ENCODE results near the gene CRYGS. TPM values are rescaled to one million over a fixed set of nuclear protein-coding genes. Genes with fewer than 3 reads are reported as not detected.
"Not testable (repeated sequence)": the region's sequence is repeated elsewhere in the genome, so short reads cannot be mapped to it uniquely, and the experiment has no call there.

CRYGS gene
- 1 to 10 TPM; 5.3 to 8.0 (median 5.4) TPM for polyA plus RNA-seq (ENCODE audit: insufficient read length in 4 of 4)

DNA sequence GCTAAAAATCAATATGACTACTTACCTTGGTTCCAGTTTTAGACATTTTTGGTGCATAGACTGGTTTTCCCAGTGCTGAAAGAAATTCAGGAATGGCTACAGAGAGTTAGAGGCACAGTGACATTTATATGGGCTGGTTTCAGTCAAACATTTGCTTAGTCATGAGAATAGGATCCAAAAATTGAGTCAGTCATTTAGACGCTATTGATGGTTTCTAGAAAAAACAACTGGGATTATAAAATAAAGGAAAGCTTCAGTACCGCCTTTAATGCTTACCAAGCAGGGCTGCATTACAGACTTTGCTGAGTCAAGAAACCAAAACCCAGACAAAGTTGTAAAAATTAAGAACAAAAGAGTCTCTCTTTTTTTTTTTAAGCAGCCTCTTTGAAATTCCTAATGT lies at the start of gene CRYGS:
CRYGS (minus strand) TSS at position 100 of the 400 bp plus-strand sequence; CDS start at position 46, 54 bp downstream.
- no peak for DNase-seq (ENCODE audit: low read depth in 4 of 4, low spot score in 3 of 4)

DNA sequence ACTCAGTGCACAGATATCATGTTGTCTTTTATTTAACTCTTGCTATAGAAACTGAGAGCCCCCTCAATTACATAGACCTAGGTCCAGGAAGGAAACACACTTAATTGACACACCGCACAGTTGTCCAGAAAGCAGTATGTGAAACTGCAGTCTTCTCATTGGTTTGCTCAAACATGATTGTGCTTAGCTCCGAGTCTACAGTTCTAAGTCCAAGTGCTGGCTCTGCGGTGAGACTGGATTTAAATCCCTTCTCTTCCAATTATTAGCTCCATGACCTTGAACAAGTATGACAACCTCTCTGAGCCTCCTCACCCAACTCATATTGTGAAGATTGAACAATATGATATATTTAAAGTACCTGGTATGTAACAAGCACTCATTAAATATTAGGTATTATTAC lies 49.7 kb upstream of the CRYGS start:
- no peak for DNase-seq (ENCODE audit: low read depth in 4 of 4, low spot score in 3 of 4)

DNA sequence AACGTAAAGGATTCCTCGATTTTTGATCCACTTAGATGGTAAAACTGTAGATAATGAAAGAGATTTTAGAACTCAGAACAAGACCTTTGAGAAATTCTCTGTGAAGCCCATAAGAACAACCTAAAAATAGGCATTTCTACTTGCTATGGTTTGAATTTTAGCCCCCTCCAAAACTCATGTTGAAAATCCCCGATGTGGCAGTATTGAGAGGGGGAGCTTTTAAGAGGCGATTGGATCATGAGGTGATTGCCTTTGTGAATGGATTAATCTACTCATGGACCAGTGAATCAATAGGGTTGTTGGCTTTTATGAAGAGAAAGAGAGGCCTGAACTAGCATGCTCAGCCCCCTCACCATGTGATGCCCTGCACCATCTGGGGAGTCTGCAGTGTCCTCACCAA lies 48.5 kb upstream of the CRYGS start:
- no peak for DNase-seq (ENCODE audit: low read depth in 4 of 4, low spot score in 3 of 4)

DNA sequence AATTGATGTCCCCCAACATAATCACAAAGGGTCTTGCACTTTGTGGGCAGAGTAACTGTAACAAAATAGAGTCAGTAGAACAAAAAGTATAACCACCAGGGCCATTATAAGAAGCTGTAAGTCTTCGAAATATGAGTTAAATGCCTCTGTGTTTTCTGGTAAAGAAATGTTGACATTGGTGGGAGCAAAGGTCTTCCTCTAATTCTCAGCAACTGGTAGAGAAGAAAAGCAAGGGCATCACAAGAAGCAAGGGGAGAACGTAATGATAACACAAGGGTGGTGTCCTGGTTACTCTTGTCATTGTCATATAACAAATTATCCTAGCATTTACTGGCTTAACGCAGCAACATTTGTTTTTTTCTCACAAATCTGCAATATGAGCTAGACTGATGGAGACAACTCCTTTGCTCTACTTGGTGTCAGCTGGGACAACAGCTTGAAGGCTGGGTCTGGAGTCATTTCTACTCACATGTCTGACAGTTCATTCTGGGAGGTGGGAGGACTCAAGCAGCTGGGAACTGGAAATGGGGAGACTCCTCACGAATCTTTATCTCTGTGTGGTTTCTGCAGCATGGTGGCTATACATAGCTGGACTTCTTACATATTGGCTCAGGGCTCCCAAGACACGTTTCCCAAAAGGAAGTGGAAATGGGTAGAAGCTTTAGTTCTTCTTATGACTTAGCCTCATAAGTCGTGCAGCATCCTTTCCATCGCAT lies 46.6 kb upstream of the CRYGS start:
- no peak for DNase-seq (ENCODE audit: low read depth in 4 of 4, low spot score in 3 of 4)

DNA sequence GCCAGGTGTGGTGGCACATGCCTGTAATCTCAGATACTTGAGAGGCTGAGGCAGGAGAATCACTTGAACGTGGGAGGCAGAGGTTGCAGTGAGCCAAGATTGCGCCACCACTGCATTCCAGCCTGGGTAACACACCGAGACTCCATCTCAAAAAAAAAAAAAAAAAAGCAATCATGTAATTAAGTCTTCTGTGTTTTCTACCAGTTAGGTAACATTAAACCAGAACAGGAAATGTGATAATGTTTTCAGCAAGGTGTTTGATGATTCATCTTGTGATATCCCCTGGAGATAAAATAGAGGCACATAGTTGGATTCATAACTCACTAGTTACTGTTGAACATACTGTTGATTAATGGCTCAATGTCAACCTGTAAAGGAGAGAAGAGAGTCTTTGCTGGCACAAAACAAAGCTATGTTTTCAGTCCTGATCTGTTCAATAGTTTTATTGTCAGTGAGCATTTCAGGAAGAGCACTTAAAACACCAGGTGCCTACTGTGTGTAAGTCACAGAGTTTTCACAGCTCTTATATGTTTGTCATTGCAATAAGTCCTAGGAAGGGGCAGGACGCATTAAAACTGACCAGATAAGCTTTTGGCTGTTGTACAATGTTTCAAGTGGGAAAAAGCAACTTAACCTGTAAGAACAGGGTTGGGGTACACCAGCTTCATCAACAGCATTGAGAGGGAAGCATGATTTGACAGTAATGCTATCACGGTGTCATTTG lies 45.8 kb upstream of the CRYGS start:
- no peak for DNase-seq (ENCODE audit: low read depth in 4 of 4, low spot score in 3 of 4)

DNA sequence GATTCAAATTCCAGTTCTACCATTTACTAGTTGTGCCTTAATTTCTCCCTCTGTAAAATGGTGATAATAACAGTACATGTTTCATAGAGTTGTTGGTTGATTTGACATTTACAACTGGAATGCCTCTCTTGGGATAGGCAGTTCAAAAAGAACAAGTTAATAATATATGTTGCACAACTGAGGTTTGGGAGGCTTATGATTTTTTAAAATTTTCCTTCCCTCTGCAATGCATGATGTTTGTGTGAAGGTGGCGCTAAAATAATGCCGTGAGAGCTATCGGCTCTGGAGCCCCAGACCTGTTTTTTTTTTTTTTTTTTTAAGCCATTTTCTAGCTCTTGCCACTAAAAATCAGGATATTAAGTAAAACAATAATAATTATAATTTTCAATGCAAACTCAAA lies 44.9 kb upstream of the CRYGS start:
- DNase-seq (ENCODE audit: low read depth in 4 of 4, low spot score in 3 of 4): no peak

DNA sequence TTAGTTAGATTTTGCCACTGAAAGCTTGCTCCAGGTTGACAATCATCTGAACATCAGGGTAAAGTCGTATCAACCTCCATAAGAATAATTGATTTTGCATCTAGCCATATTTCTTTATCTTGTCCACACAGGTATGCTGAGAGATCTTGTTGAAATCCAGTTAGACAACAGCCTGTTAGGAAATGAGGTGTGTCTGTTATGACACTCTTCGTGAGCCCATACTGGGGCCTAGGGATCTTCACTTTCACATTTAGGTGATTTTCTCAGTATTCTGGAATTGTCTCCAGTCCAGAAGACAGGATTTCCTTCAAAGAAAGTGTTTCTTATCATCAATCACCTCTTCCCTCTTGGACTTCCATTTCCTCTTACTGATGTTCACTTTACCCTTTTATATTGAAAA lies 44.5 kb upstream of the CRYGS start:
- DNase-seq (ENCODE audit: low read depth in 4 of 4, low spot score in 3 of 4): no peak

DNA sequence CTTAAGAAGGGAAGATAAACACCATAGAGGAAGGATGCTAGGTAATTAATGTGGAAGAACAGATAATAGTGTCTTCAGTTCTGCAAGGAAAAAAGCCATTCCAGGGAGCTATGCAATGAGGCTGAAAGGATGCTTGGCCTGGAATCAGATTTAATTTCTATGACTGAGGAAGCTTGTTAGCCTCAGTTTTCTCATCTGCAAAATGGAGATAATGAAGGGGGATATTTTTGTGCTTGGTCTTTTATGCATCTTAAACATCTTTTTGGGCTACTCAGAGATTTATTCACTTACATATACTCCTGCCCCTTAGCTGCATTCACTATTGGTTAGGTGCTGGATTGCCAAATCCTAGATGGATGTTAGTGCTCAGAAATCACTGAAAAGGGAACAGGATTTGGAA lies 43.0 kb upstream of the CRYGS start:
- no peak for DNase-seq (ENCODE audit: low read depth in 4 of 4, low spot score in 3 of 4)

DNA sequence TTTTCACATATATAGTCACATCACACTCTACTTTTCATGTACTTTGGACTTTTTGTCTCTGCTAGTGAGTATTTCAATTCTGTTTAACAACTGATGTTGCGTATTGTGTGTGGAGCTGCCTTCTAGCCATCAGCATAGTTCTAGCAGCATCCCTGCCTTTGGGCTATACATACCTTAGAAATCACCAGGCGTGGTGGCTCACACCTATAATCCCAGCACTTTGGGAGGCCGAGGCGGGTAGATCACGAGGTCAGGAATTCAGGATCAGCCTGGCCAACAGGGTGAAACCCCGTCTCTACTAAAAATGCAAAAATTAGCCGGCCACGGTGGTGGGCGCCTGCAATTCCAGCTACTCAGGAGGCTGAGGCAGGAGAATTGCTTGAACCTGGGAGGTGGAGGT lies 42.1 kb upstream of the CRYGS start:
- not testable (repeated sequence) for DNase-seq (ENCODE audit: low read depth in 4 of 4, low spot score in 3 of 4)

DNA sequence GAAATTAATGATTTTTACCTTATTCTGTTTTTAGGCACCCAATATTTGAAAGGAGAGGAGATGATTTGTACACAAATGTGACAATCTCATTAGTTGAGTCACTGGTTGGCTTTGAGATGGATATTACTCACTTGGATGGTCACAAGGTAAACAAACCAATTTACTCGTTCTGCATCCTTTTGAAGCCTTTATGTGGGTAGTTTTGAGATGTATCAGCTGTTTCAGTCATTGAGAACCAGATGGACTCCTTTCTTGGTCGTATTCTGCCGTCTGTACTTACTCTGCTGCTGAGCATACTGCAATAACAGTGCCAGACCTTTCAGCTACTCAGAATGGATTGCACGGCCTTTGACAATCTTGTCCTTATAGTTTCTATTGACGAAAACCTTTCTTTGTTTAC lies 39.7 kb upstream of the CRYGS start:
- DNase-seq (ENCODE audit: low read depth in 4 of 4, low spot score in 3 of 4): no peak

DNA sequence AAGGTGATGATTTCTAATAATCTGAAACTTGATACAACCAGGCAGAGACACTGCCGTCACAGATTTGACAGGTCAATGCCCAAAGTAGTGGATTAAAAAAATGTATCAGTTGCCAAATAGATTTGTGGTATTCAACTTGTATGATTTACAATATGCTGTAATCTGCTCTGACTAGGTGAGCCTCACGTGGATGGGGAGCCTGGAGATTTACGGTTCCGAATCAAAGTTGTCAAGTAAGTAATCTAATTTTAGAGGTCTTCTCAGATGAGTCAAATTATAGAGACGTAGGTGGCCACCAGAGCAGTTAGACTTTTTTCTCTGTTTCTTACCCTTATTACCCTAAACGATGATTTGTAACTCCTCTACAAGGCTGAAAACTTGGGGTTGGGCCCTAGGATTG lies 38.4 kb upstream of the CRYGS start:
- DNase-seq (ENCODE audit: low read depth in 4 of 4, low spot score in 3 of 4): no peak

DNA sequence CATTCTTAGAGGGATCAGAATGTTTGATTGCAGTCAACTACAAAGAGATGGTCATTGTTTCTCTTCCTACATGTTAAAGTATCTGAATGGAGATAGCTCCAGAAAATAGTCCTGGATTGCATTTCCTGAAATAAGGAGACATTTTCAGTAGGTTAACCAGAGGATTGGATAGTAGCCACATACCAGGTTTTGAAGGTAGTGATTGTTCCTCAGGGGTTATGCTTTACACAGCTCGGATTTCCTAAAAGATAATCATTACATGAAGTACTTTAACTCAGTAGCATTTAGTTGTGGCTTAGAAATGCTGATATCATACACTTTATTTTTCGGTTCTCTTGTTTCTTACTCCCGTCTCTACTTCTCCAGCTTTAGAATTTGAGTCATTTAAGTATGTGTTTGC lies 36.6 kb upstream of the CRYGS start:
- DNase-seq (ENCODE audit: low read depth in 4 of 4, low spot score in 3 of 4): no peak

DNA sequence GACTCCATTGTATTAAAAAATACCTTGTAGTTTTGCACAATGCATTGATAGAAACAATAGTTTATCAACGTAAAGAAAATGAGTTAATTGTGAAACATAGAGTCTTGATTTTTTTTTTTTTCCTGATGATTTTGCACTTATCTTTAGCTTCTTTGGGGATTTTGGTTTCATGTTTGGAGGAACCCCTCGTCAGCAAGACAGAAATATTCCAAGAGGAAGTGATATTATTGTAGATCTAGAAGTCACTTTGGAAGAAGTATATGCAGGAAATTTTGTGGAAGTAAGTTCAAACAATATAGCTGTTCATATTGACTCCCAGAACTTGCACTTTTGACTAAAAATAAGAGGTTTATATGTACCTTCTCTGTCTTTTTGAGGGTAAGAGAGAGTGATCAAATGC lies 33.3 kb upstream of the CRYGS start:
- no peak for DNase-seq (ENCODE audit: low read depth in 4 of 4, low spot score in 3 of 4)

DNA sequence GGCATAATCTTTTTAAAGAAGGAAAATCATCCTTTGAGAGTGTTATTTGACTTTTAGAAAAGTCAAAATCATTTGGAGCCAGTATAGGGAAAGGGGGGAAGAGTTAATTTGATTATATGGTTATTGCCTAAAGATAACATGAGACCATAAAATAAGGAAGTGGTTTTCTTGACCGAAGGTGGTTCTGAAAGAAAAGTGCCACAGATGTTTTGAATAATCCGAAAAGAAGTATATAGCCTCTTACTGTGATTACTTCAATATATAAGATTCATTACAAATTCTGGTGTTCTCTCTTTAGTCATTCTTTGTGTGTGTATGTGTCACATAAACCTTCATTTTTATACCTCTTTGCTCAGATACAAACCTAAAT lies 27.4 kb upstream of the CRYGS start:
- no peak for DNase-seq (ENCODE audit: low read depth in 4 of 4, low spot score in 3 of 4)

DNA sequence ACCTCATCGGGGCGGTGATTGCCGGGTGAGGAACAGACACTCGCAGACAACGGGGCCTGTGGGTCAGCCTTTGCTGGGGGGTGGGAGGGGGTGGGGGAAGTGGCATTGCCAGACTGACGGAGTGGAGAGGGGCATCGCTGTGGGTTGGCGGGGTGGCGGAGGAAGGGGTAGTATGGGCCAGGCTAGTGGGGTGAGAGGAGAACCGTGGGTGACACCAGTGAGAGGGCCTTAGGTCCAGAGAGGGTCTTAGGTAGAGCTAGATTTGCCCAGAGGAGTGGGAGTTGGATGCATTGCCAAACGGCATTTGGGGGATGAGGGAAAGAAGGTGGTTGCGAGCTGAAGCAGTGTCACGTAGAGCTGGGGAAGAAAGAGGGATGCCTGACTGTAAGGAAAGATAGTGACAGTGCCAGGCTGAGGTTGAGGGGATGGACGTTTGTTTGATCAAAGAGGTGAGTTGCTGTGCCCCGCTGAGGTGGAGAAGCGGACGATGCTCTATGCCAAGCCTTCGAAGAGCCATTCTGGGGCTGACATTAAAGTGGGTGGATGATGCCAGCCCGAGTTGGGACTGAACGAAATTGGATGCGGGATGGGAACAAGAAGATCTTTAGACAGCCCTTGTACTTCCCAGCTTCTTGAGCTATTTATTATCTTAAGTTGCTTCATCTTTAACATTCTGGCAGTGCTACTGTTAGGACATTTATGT lies 26.9 kb upstream of the CRYGS start:
- DNase-seq (ENCODE audit: low read depth in 4 of 4, low spot score in 3 of 4): no peak

DNA sequence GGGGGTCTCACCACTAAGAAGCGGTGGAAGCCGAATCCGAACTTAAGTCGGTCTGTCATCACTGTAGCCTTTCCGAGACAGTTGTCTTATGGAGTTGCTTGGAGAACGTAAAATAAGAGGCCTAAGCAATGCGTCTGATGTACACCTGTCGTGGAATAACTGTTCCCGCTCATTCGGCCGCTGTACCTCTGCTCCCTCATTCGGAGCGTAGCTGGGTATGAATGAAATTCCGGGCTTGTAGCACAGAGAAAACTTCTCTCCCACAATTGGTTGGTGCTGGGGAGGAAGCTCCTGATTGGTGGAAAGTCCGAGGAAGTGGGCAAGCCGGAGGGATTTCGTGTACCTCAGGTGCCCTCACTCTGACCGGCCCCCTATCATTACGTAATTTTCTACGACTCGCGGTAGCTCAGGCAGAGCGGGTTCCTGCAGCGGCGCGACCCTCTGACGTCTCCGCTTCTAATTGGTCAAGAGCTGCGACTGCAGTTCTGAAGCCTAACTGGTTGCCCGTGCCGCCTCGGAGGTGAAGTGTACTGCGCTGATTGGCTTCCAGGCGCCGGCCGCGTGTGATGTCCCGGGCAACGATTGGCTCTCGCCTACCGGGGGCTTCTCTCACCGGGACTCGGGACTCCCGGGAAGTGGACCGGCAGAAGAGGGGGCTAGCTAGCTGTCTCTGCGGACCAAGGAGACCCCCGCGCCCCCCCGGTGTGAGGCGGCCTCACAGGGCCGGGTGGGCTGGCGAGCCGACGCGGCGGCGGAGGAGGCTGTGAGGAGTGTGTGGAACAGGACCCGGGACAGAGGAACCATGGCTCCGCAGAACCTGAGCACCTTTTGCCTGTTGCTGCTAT lies 26.1 kb upstream of the CRYGS start, which contains the start of gene DNAJB11:
DNAJB11 (plus strand) TSS at position 625 of the 845 bp plus-strand sequence; CDS start at position 803, 178 bp downstream.
- DNase-seq (ENCODE audit: low read depth in 4 of 4, low spot score in 3 of 4): peak; percentile 96 to 100 (median 99)

DNA sequence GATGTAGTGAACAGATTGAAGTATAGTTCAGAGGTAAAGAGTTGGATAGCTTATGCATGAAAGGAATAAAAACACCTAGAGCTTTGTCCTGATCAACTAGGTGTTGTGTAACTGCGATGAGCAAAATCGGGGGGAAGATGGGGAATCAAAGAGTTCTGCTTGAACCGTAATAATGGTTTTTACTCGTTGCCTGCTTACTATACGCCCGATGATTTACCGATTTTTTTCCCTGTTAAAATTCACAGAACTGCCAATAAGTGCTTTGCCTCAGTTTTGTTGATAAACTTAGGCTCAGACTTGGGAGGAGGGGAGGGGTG lies 25.6 kb upstream of the CRYGS start:
- no peak for DNase-seq (ENCODE audit: low read depth in 4 of 4, low spot score in 3 of 4)

DNA sequence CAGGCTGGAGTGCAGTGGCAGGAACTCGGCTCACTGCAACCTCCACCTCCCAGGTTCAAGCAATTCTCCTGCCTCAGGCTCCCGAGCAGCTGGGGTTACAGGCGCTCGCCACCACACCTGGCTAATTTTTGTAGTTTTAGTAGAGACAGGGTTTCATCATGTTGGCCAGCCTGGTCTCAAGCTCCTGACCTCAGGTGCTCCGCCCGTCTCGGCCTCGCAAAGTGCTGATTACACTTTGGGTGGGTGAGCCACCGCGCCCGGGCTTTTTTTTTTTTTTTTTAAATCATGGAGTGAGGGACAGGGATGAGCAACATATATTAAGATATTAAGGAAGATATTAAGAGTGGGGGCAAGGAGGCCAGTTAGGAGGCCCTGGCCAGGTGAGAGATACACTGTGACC lies 25.2 kb upstream of the CRYGS start:
- not testable (repeated sequence) for DNase-seq (ENCODE audit: low read depth in 4 of 4, low spot score in 3 of 4)

DNA sequence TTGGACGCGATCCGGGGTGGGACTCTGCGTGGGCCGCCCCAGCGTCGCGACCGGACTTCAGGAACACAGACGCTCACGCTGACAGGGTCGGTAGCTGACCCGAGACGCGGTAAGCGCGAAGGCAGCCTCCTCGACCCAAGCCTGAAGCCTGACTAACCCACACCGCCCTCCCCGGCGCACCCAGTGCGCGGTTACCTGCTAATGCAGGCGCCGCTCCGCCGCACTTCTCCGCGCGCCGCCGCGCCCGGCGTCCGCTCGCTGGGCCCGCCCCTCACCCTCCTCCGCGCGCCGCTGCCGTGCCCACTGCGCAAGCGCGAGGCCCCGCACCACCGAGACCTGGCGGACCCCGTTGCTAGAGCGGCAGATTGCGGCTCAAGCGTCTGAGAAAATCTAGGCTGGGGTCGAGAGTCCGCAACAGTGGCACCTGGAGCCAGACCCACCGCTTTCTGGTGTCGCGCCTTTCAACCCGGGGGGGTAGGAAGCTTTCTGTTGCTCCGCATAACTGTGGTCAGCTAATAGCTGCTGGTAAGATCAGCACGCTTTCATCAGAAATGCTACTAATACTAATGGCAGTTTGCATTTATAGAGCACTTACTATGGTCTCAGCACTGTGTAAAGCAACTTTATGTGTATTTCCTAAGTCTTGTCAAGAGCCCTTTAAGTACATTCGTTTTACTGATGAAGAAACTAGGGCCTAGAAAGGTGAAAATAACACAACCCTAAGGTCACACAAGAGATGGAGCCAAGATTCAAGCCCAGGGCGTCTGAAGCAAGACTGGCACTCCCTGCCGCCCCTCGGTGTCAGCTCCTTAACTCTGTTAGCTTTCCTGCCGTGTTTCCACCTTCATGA lies 23.1 kb upstream of the CRYGS start, which contains the start of gene TBCCD1:
TBCCD1 (minus strand) TSS at position 268 of the 850 bp plus-strand sequence. CDS start 3,010 bp downstream, outside the sequence.
- DNase-seq (ENCODE audit: low read depth in 4 of 4, low spot score in 3 of 4): peak; percentile 84 to 90 (median 86)

DNA sequence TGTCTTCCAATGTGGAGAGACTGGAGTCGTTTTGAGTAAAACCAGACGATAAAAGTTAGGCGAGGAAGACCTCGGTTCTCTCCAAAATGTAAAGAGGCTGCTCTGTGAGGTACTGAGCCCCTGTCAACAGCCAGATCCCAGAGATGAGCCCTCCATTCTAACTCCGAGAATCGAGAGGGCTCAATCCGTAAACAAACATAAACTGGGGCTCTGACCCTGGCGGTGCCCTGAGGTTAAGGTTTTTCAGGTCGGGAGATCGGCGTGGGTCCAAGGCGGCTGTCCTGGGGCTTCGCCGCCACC lies 22.5 kb upstream of the CRYGS start:
- DNase-seq (ENCODE audit: low read depth in 4 of 4, low spot score in 3 of 4): no peak
